ENCODE data around the gene IL11. TPM values are rescaled to one million over a fixed set of nuclear protein-coding genes. Genes with fewer than 3 reads are reported as not detected.
"Not testable (repeated sequence)": the region's sequence is repeated elsewhere in the genome, so short reads cannot be mapped to it uniquely, and the experiment has no call there.

IL11 gene
- total RNA-seq: under 1 TPM; 0.09 to 0.18 TPM

GRCh38 chr19:55370305-55370988 lies at the start of gene IL11:
Gene IL11, minus strand, starts transcription at chr19:55370463. Its CDS starts 153 bp downstream, at chr19:55370310.
- intact Hi-C loops (cut with DNase I, micrococcal nuclease): no loop called here
- peak within 1 kb of the TSS; percentile 58 for H3K4me3 Mint-ChIP-seq
- POLR2A ChIA-PET: no interaction called here

DNA sequence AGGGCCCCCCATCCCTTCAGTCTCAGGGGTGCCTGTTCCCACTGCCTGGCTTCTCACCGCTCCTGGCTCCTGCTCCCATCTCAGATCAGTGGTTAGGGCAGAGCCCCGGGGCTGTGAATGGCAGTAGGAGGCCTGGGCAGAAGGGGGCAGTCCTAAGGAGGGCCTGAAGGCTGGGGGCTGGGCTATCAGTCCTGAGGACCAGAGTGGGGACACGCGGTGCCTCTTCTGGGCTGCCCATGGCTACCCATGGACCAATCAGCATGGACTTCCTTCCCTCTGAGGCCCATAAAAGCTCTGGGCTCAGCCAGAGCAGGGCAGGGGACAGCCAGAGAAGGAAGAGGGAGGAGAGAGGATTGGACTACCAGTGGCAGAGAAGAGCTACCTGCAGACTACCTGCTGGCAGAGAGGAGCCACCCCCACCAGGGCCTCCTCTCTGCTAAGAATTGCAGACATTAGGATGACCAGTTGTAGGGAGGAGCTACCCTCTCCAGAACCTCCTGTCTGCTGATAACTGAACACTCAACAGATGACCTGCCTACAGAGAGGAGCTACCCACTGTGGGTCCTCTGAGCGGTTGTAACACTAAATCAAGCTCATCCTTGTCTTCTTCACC lies 49.5 kb upstream of the IL11 start:
- no peak overlapping the region for H3K4me3 Mint-ChIP-seq
- DNase-seq (no peak), ATAC-seq (no peak)
- H3K36me3 Mint-ChIP-seq (ENCODE audit: low read depth): no peaks in the 10 kb centered on the region
- ChIA-PET CTCF (interaction anchor here (0.5 to 3.0 kb wide), 4 partner anchors 12 to 117 kb away, joined by 3 to 13 read pairs (median 4); partner anchors contain the start of gene UBE2S), POLR2A (no interaction called here)
- intact Hi-C loops (cut with DNase I, micrococcal nuclease): loop anchor here (2.0 kb wide), 2 partner anchors 207 to 279 kb away; no protein-coding TSS in a partner anchor
- H3K27me3 Mint-ChIP-seq: no peaks in the 10 kb centered on the region
- no peak overlapping the region for H3K27ac Mint-ChIP-seq
- H3K9me3 Mint-ChIP-seq (ENCODE audit: low read depth): no peaks in the 10 kb centered on the region
- H3K4me1 Mint-ChIP-seq: peaks cover 14% of the 10 kb centered on the region

More at GRCh38 chr19:55370305-55370988, at the start of gene IL11:
- no peak for ATAC-seq
- H3K27me3 Mint-ChIP-seq: peaks cover 35% of the 10 kb centered on the region
- no peak for DNase-seq
- no peaks in the 10 kb centered on the region for H3K36me3 Mint-ChIP-seq (ENCODE audit: low read depth)
- CTCF ChIA-PET: no interaction called here
- H3K9me3 Mint-ChIP-seq (ENCODE audit: low read depth): no peaks in the 10 kb centered on the region
- H3K27ac Mint-ChIP-seq: no peak within 1 kb of the TSS
- peaks cover 5% of the 10 kb centered on the region for H3K4me1 Mint-ChIP-seq

GRCh38 chr19:55419103-55419502 lies 48.8 kb upstream of the IL11 start:
- ChIA-PET CTCF (interaction anchor here (0.8 to 3.0 kb wide), 4 partner anchors 21 to 351 kb away, joined by 3 to 13 read pairs (median 4); no protein-coding TSS in a partner anchor), POLR2A (no interaction called here)
- intact Hi-C loops (cut with DNase I, micrococcal nuclease): loop anchor here (2.0 kb wide), 2 partner anchors 206 to 278 kb away; no protein-coding TSS in a partner anchor
- no peak overlapping the region for H3K4me3 Mint-ChIP-seq
- no peak overlapping the region for H3K27ac Mint-ChIP-seq
- ATAC-seq (no peak), DNase-seq (no peak)
- no peaks in the 10 kb centered on the region for H3K27me3 Mint-ChIP-seq
- H3K36me3 Mint-ChIP-seq (ENCODE audit: low read depth): no peaks in the 10 kb centered on the region
- H3K9me3 Mint-ChIP-seq (ENCODE audit: low read depth): no peaks in the 10 kb centered on the region
- H3K4me1 Mint-ChIP-seq: peaks cover 14% of the 10 kb centered on the region

DNA sequence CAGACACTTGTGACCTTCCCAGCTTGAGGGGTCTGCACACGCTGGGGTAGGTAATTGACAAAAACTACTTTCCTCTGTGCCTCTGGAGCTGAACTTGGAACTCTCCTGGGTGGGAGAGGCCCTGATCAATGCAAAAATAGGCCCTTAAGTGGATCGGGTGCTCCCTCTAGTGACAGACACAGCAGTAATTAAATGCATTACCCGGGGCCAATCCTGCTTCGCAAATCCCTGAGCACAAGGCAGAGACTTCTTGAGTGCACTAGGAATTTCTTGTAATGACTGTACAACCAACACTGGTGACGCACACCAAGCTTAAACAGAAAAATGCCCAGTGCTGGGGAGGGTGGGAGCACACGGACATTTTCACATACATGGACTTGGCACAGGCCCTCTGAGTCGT lies 47.9 kb upstream of the IL11 start:
- Mint-ChIP-seq H3K27ac (no peak overlapping the region), H3K4me3 (no peak overlapping the region), H3K27me3 (no peaks in the 10 kb centered on the region), H3K9me3 (ENCODE audit: low read depth) (no peaks in the 10 kb centered on the region), H3K36me3 (ENCODE audit: low read depth) (no peaks in the 10 kb centered on the region), H3K4me1 (peaks cover 14% of the 10 kb centered on the region)
- ATAC-seq: peak; percentile 90
- intact Hi-C loops (cut with DNase I, micrococcal nuclease): loop anchor here (1.0 to 2.0 kb wide), 6 partner anchors 116 to 277 kb away; no protein-coding TSS in a partner anchor
- POLR2A ChIA-PET: no interaction called here
- peak; percentile 74 for DNase-seq
- CTCF ChIA-PET: interaction anchor here (0.5 to 3.0 kb wide), 6 partner anchors 19 to 350 kb away, joined by 3 to 13 read pairs (median 4); no protein-coding TSS in a partner anchor

DNA sequence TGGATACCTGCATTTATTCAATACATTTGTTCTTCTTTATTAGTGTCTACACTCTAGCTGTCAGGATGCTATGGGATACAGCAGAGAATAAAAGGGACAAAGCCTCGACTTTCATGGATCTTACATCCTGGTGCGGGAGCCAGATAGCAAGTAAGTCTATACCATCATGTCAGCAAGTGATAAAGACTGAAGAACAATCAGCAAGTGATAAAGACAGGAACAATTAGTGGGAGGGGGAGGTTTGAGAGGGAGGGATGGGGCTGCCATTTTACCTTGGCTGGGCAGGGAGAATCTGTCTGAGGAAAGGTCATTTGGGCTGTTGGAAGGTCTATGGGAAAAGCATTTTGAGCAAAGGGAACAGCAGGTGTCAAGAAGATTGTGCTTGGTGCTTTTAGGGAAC lies 39.9 kb upstream of the IL11 start:
- Mint-ChIP-seq H3K4me3 (no peak overlapping the region), H3K27me3 (no peaks in the 10 kb centered on the region), H3K36me3 (ENCODE audit: low read depth) (peaks cover 28% of the 10 kb centered on the region), H3K27ac (no peak overlapping the region), H3K4me1 (peaks cover 20% of the 10 kb centered on the region), H3K9me3 (ENCODE audit: low read depth) (peaks cover 4% of the 10 kb centered on the region)
- ChIA-PET CTCF (no interaction called here), POLR2A (no interaction called here)
- intact Hi-C loops (cut with DNase I, micrococcal nuclease): no loop called here
- DNase-seq (no peak), ATAC-seq (no peak)

- H3K27me3 Mint-ChIP-seq; H3K9me3 Mint-ChIP-seq (ENCODE audit: low read depth); H3K4me3 Mint-ChIP-seq; DNase-seq; ATAC-seq: not testable (repeated sequence)
- POLR2A ChIA-PET: interaction anchor here (0.6 kb wide), 2 partner anchors 13 to 215 kb away, joined by 3 read pairs; partner anchors contain the start of gene ZNF784
- intact Hi-C loops (cut with DNase I, micrococcal nuclease): loop anchor here in 1 of 2 experiments (2.0 to 5.0 kb wide), 2 partner anchors 43 to 150 kb away; partner anchors contain the start of gene PPP6R1
- peaks cover 20% of the 10 kb centered on the region for H3K4me1 Mint-ChIP-seq
- peak overlapping the region; percentile 96 for H3K27ac Mint-ChIP-seq
- H3K36me3 Mint-ChIP-seq (ENCODE audit: low read depth): peaks cover 31% of the 10 kb centered on the region
- CTCF ChIA-PET: interaction anchor here (0.7 to 1.2 kb wide), 3 partner anchors 117 to 792 kb away, joined by 3 read pairs; no protein-coding TSS in a partner anchor
Observed at GRCh38 chr19:55409179-55409578, 38.9 kb upstream of the IL11 start.

DNA sequence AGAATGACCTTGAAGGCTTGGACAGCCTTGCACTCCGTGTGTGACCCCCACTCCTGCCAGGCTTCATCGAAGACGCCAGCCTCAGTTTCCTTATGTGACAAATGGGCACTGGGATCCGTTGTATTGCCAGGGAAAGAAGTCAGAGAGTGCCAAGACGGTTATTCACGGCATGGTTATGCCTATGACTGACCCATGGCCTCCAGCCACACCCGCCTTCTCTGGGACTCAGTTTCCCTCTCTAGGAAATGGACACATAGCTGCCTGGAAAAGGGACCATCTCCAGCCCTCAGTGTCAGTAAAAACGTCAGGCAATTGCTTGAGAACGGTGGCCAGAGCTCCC lies 38.2 kb upstream of the IL11 start:
- H3K4me1 Mint-ChIP-seq: peaks cover 20% of the 10 kb centered on the region
- intact Hi-C loops (cut with DNase I, micrococcal nuclease): loop anchor here (1.0 to 5.0 kb wide), 13 partner anchors 23 to 291 kb away; partner anchors contain the start of genes HSPBP1 (in 2 of the 2), KMT5C (in 2 of the 2), PPP6R1 (in 2 of the 2) and RPL28 (in 2 of the 2)
- POLR2A ChIA-PET: interaction anchor here (0.6 to 4.4 kb wide), 3 partner anchors 14 to 216 kb away, joined by 3 to 41 read pairs (median 3); partner anchors contain the start of gene ZNF784

DNA sequence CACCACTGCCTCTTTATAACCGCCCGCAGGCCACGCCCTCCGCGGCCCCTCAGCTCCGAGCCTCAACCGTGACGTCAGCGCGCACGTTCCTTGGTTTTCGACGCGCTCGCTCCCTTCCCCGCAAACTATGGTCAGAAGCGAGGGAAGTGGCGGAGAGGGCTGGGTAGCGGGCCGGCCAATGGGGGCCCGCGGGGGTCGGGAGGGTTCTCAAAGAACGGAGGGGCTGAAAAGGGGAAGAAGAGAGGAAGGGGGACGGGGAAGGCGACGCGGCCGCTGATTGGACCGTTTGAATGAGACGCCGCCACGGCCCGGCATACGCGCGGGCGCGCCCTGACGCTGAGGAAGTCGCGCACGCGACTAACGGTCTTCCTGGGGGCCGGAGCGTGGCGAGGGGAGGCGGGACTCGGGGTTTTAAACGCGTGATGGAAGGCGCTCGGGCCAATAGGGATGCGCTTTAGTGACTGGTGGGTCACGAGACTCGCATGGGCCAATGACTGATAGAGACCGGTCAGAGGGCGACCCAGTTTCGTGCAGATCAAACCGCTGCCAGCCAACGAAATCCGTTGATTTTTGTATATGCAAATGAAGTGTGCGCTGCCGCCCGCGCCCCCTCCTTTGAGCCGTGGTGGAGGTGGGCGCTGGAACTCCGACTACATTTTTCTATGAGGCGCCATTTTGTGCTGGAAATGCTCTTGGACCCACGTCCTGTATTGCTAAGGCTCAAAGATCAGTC lies 37.7 kb upstream of the IL11 start:
- intact Hi-C loops (cut with DNase I, micrococcal nuclease): loop anchor here (1.0 to 5.0 kb wide), 13 partner anchors 23 to 291 kb away; partner anchors contain the start of genes HSPBP1 (in 2 of the 2), KMT5C (in 2 of the 2), PPP6R1 (in 2 of the 2) and RPL28 (in 2 of the 2)
- H3K9me3 Mint-ChIP-seq (ENCODE audit: low read depth): peaks cover 4% of the 10 kb centered on the region
- ATAC-seq (peak; percentile 96), DNase-seq (peak; percentile 98)
- H3K36me3 Mint-ChIP-seq (ENCODE audit: low read depth): peaks cover 41% of the 10 kb centered on the region
- H3K27me3 Mint-ChIP-seq: no peaks in the 10 kb centered on the region
- POLR2A ChIA-PET: interaction anchor here (0.6 to 4.4 kb wide), 13 partner anchors 9 to 290 kb away, joined by 3 to 41 read pairs (median 5); partner anchors contain the start of genes HSPBP1, ISOC2, KMT5C and PPP1R12C
- peak overlapping the region; percentile 96 for H3K27ac Mint-ChIP-seq
- H3K4me3 Mint-ChIP-seq: peak overlapping the region; percentile 90
- CTCF ChIA-PET: interaction anchor here (0.7 to 1.0 kb wide), 3 partner anchors 12 to 224 kb away, joined by 3 to 5 read pairs (median 3); no protein-coding TSS in a partner anchor
- peaks cover 22% of the 10 kb centered on the region for H3K4me1 Mint-ChIP-seq

More for the DNA sequence above, 38.2 kb upstream of the IL11 start:
- Mint-ChIP-seq H3K9me3 (ENCODE audit: low read depth) (peaks cover 4% of the 10 kb centered on the region), H3K27ac (peak overlapping the region; percentile 96), H3K4me3 (peak overlapping the region; percentile 90), H3K36me3 (ENCODE audit: low read depth) (peaks cover 36% of the 10 kb centered on the region), H3K27me3 (no peaks in the 10 kb centered on the region)
- no peak for ATAC-seq
- DNase-seq: no peak
- CTCF ChIA-PET: interaction anchor here (1.2 kb wide), 2 partner anchors 116 to 198 kb away, joined by 3 read pairs; no protein-coding TSS in a partner anchor

GRCh38 chr19:55407550-55407799 lies 37.2 kb upstream of the IL11 start, which contains the start of gene UBE2S:
Gene UBE2S, minus strand, starts transcription at chr19:55407788. Its CDS starts 199 bp downstream, at chr19:55407589.
- not testable (repeated sequence) for H3K9me3 Mint-ChIP-seq (ENCODE audit: low read depth); DNase-seq; H3K27me3 Mint-ChIP-seq
- intact Hi-C loops (cut with DNase I, micrococcal nuclease): loop anchor here in 1 of 2 experiments (5.0 kb wide), 1 partner anchor 45 kb away; no protein-coding TSS in a partner anchor
- Mint-ChIP-seq H3K27ac (peak within 1 kb of the TSS; percentile 96), H3K36me3 (ENCODE audit: low read depth) (peaks cover 46% of the 10 kb centered on the region), H3K4me3 (peak within 1 kb of the TSS; percentile 90), H3K4me1 (peaks cover 24% of the 10 kb centered on the region)
- POLR2A ChIA-PET: interaction anchor here (0.6 to 4.4 kb wide), 15 partner anchors 9 to 290 kb away, joined by 3 to 41 read pairs (median 4); partner anchors contain the start of genes HSPBP1, ISOC2, KMT5C and PPP1R12C
- ATAC-seq: peak; percentile 1
- CTCF ChIA-PET: interaction anchor here (0.7 to 1.0 kb wide), 3 partner anchors 13 to 225 kb away, joined by 3 to 5 read pairs (median 3); no protein-coding TSS in a partner anchor

GRCh38 chr19:55406826-55407549 lies 36.7 kb upstream of the IL11 start:
- ChIA-PET POLR2A (interaction anchor here (0.5 to 4.4 kb wide), 13 partner anchors 8 to 289 kb away, joined by 3 to 41 read pairs (median 4); partner anchors contain the start of genes KMT5C, PPP1R12C, TMEM238 and ZNF524), CTCF (interaction anchor here (0.7 to 1.0 kb wide), 3 partner anchors 13 to 225 kb away, joined by 3 to 5 read pairs (median 3); no protein-coding TSS in a partner anchor)
- H3K4me3 Mint-ChIP-seq: peak overlapping the region; percentile 90
- no peaks in the 10 kb centered on the region for H3K27me3 Mint-ChIP-seq
- H3K4me1 Mint-ChIP-seq: peaks cover 24% of the 10 kb centered on the region
- intact Hi-C loops (cut with DNase I, micrococcal nuclease): loop anchor here in 1 of 2 experiments (5.0 kb wide), 1 partner anchor 45 kb away; no protein-coding TSS in a partner anchor
- ATAC-seq (peak; percentile 2), DNase-seq (peak; percentile 53)
- peaks cover 50% of the 10 kb centered on the region for H3K36me3 Mint-ChIP-seq (ENCODE audit: low read depth)
- peak overlapping the region; percentile 85 for H3K27ac Mint-ChIP-seq
- peaks cover 4% of the 10 kb centered on the region for H3K9me3 Mint-ChIP-seq (ENCODE audit: low read depth)

Data from activated CD4-positive, alpha-beta T cell treated with anti-CD3 and anti-CD28 coated beads for 36 hours (primary cell).